H9 (cell line): ENCODE results near the gene ARNT2. TPM values are rescaled to one million over a fixed set of nuclear protein-coding genes. Genes with fewer than 3 reads are reported as not detected.

Source experiments
- DNase-seq: peaks from one replicate; pipeline ENCODE4 v3.0.0-alpha.2; 2017
- H2AFZ ChIP-seq: one replicate; pipeline ENCODE4 v1.6.1; 2013; ENCODE audit warnings: mild to moderate bottlenecking, low read length, control low read depth, moderate library complexity
- H2AK5ac ChIP-seq: 2 replicates; pipeline ENCODE4 v1.6.1; 2013; ENCODE audit warnings: low read length, control low read depth, mixed read lengths; ENCODE audit not compliant: insufficient read length
- H2BK120ac ChIP-seq: one replicate; pipeline ENCODE4 v1.6.1; 2013; ENCODE audit warnings: low read depth, mild to moderate bottlenecking, low read length, control low read depth, inconsistent platforms; ENCODE audit not compliant: poor library complexity, severe bottlenecking
- H2BK12ac ChIP-seq: 2 replicates; pipeline ENCODE4 v1.6.1; 2013; ENCODE audit warnings: low read length, control low read depth, mixed read lengths, low read depth; ENCODE audit not compliant: insufficient read length
- H2BK15ac ChIP-seq: 2 replicates; pipeline ENCODE4 v1.6.1; 2013; ENCODE audit warnings: low read depth, low read length, control low read depth
- H2BK20ac ChIP-seq: one replicate; pipeline ENCODE4 v1.6.1; 2013; ENCODE audit warnings: low read depth, mild to moderate bottlenecking, low read length, control low read depth, inconsistent platforms; ENCODE audit not compliant: poor library complexity, severe bottlenecking
- H2BK5ac ChIP-seq: 2 replicates; pipeline ENCODE4 v1.6.1; 2013; ENCODE audit warnings: low read length, control low read depth, mixed read lengths; ENCODE audit not compliant: insufficient read length
- H3K14ac ChIP-seq: 2 replicates; pipeline ENCODE4 v1.6.1; 2013; ENCODE audit warnings: low read length, control low read depth; ENCODE audit not compliant: insufficient read depth
- H3K18ac ChIP-seq: 2 replicates; pipeline ENCODE4 v1.6.1; 2013; ENCODE audit warnings: low read depth, mild to moderate bottlenecking, mixed read lengths, low read length, control low read depth; ENCODE audit not compliant: insufficient read length
- H3K23ac ChIP-seq: 2 replicates; pipeline ENCODE4 v1.6.1; 2013; ENCODE audit warnings: low read length, control low read depth, mixed read lengths, low read depth; ENCODE audit not compliant: insufficient read length
- H3K23me2 ChIP-seq: 2 replicates; pipeline ENCODE4 v1.6.1; 2013; ENCODE audit warnings: low read depth, mild to moderate bottlenecking, mixed read lengths, low read length, control low read depth; ENCODE audit not compliant: insufficient read length, poor library complexity, severe bottlenecking
- H3K27ac ChIP-seq: 2 replicates; pipeline ENCODE4 v1.5.1; 2013; ENCODE audit warnings: low read length, control low read depth, mixed read lengths, low read depth; ENCODE audit not compliant: insufficient read length
- H3K27me3 ChIP-seq: 2 replicates; pipeline ENCODE4 v1.6.1; 2013; ENCODE audit warnings: low read length, control low read depth, inconsistent platforms; ENCODE audit not compliant: insufficient read depth
- H3K4ac ChIP-seq: 2 replicates; pipeline ENCODE4 v1.6.1; 2013; ENCODE audit warnings: low read depth, mild to moderate bottlenecking, control low read depth, inconsistent platforms, low read length, moderate library complexity
- H3K4me1 ChIP-seq: 2 replicates; pipeline ENCODE4 v1.6.1; 2013; ENCODE audit warnings: low read length, control low read depth, inconsistent platforms; ENCODE audit not compliant: insufficient read depth
- H3K4me2 ChIP-seq: 2 replicates; pipeline ENCODE4 v1.6.1; 2013; ENCODE audit warnings: low read length, control low read depth, mixed read lengths; ENCODE audit not compliant: insufficient read length, insufficient read depth
- H3K56ac ChIP-seq: 2 replicates; pipeline ENCODE4 v1.6.1; 2013; ENCODE audit warnings: low read depth, mild to moderate bottlenecking, mixed read lengths, low read length, control low read depth; ENCODE audit not compliant: insufficient read length
- H3K79me1 ChIP-seq: 2 replicates; pipeline ENCODE4 v1.6.1; 2013; ENCODE audit warnings: low read depth, mild to moderate bottlenecking, moderate library complexity, low read length, control low read depth, inconsistent platforms; ENCODE audit not compliant: insufficient read depth, poor library complexity, severe bottlenecking
- H3K79me2 ChIP-seq: 2 replicates; pipeline ENCODE4 v1.6.1; 2013; ENCODE audit warnings: low read length, control low read depth, inconsistent platforms; ENCODE audit not compliant: insufficient read depth
- H3K9ac ChIP-seq: 2 replicates; pipeline ENCODE4 v1.6.1; 2013; ENCODE audit warnings: low read length, control low read depth, mixed read lengths; ENCODE audit not compliant: insufficient read length; ENCODE audit errors: extremely low read depth
- H3K9me3 ChIP-seq: one replicate; pipeline ENCODE4 v1.6.1; 2013; ENCODE audit warnings: low read depth, low read length, inconsistent platforms; ENCODE audit not compliant: control insufficient read depth
- H3T11ph ChIP-seq: one replicate; pipeline ENCODE4 v1.6.1; 2013; ENCODE audit warnings: mild to moderate bottlenecking, low read length, control low read depth, inconsistent platforms
- H4K20me1 ChIP-seq: one replicate; pipeline ENCODE4 v1.6.1; 2013; ENCODE audit not compliant: control insufficient read depth, insufficient read length, insufficient read depth
- H4K5ac ChIP-seq: 2 replicates; pipeline ENCODE4 v1.6.1; 2013; ENCODE audit warnings: low read depth, mild to moderate bottlenecking, mixed read lengths, low read length, control low read depth; ENCODE audit not compliant: insufficient read length
- H4K8ac ChIP-seq: replicated peaks from 2 replicates; pipeline ENCODE4 v1.6.1; 2013; ENCODE audit warnings: low read length, control low read depth, mixed read lengths, low read depth; ENCODE audit not compliant: insufficient read length
- H4K91ac ChIP-seq: 2 replicates; pipeline ENCODE4 v1.6.1; 2013; ENCODE audit warnings: low read depth, mild to moderate bottlenecking, moderate library complexity, mixed read lengths, low read length, control low read depth; ENCODE audit not compliant: insufficient read length
- H3K27ac Mint-ChIP-seq, 3 experiments: 2 replicates in 2 of 3; 3 replicates in 1 of 3; pipeline ENCODE4 v1.8.0; 2020 to 2021; ENCODE audit warnings: mixed read lengths in 3 of 3, mild to moderate bottlenecking in 1 of 3, moderate library complexity in 1 of 3
- H3K27me3 Mint-ChIP-seq: 2 replicates; pipeline ENCODE4 v1.8.0; 2021; ENCODE audit warnings: low read depth, mild to moderate bottlenecking, moderate library complexity, mixed read lengths
- H3K36me3 Mint-ChIP-seq, 3 experiments: 2 replicates in 2 of 3; 3 replicates in 1 of 3; pipeline ENCODE4 v1.8.0; 2020 to 2021; ENCODE audit warnings: low read depth in 3 of 3, mixed read lengths in 3 of 3; ENCODE audit not compliant: insufficient read depth in 1 of 3
- H3K4me1 Mint-ChIP-seq, 2 experiments: 2 replicates each; pipeline ENCODE4 v1.8.0; 2020; ENCODE audit warnings: mixed read lengths in 2 of 2
- H3K4me3 Mint-ChIP-seq, 2 experiments: 2 replicates in 1 of 2; 3 replicates in 1 of 2; pipeline ENCODE4 v1.8.0; 2020 to 2021; ENCODE audit warnings: mild to moderate bottlenecking in 2 of 2, mixed read lengths in 2 of 2, moderate library complexity in 1 of 2
- H3K9me3 Mint-ChIP-seq, 2 experiments: 2 replicates in 1 of 2; 3 replicates in 1 of 2; pipeline ENCODE4 v1.8.0; 2020; ENCODE audit warnings: mild to moderate bottlenecking in 2 of 2, mixed read lengths in 2 of 2, moderate library complexity in 1 of 2
- CTCF ChIP-seq: fragments of 200-600 bp; sonication (generic); conservative IDR thresholded peaks from 3 replicates; pipeline ENCODE4 v1.8.0; 2021; ENCODE audit warnings: antibody characterized with exemption, mild to moderate bottlenecking
- WGBS: extraction: QIAGEN DNeasy Blood & Tissue Kit; methylation state at CpG from one replicate; pipeline ENCODE4 v1.1.7; 2013; ENCODE audit warnings: missing lambda C conversion rate, low lambda C conversion rate, mixed read lengths; ENCODE audit not compliant: insufficient read length; ENCODE audit errors: extremely low coverage; 5-methylcytosine and 5-hydroxymethylcytosine counted together
- total RNA-seq: library from RNA; stranded (reverse); gene quantifications from 2 replicates; pipeline ENCODE4 v1.2.1, GENCODE V29; 2021

The ARNT2 gene
- total RNA-seq, 1 experiment from 2014 or later = 10.5 TPM

GRCh38 chr15:80593486-80594030, 189.4 kb downstream of the ARNT2 start:
- no peak overlapping the region for H4K8ac ChIP-seq
- no peak overlapping the region for H2BK12ac ChIP-seq
- H3K23ac ChIP-seq = no peak overlapping the region
- H2AFZ ChIP-seq = no peak overlapping the region
- H3K9me3 ChIP-seq = no peaks in the 10 kb centered on the region
- H3K9ac ChIP-seq = no peak overlapping the region
- H3K27ac Mint-ChIP-seq = no peak overlapping the region; a peak in 1 of 7 replicates
- H3T11ph ChIP-seq = no peak overlapping the region
- DNase-seq = no peak
- H3K79me2 ChIP-seq = no peaks in the 10 kb centered on the region
- H2BK15ac ChIP-seq = no peak overlapping the region
- H3K27ac ChIP-seq = no peak overlapping the region
- H4K91ac ChIP-seq = no peak overlapping the region
- no peak overlapping the region for H4K5ac ChIP-seq
- H3K27me3 Mint-ChIP-seq = no peaks in the 10 kb centered on the region; the same call in 1 of the 2 replicates
- H3K4ac ChIP-seq = no peak overlapping the region
- no peak overlapping the region for H2BK5ac ChIP-seq
- H3K79me1 ChIP-seq = no peaks in the 10 kb centered on the region
- no peaks in the 10 kb centered on the region for H3K4me1 ChIP-seq
- no peak for TF ChIP-seq CTCF
- H3K4me2 ChIP-seq = no peak overlapping the region
- peaks cover 0 to 3% (median 0%) of the 10 kb centered on the region in 3 experiments; a peak in 3 of 7 replicates for H3K36me3 Mint-ChIP-seq
- H3K4me1 Mint-ChIP-seq = peaks cover 5 to 8% of the 10 kb centered on the region in 2 experiments; a peak in 2 of 4 replicates
- H3K9me3 Mint-ChIP-seq = no peaks in the 10 kb centered on the region
- no peak overlapping the region for H3K56ac ChIP-seq
- H2AK5ac ChIP-seq = no peak overlapping the region
- no peak overlapping the region; the same call in 1 of the 2 replicates for H3K14ac ChIP-seq
- no peak overlapping the region for H2BK20ac ChIP-seq
- no peak overlapping the region for H3K4me3 Mint-ChIP-seq
- no peak overlapping the region for H3K18ac ChIP-seq
- no peaks in the 10 kb centered on the region for H3K23me2 ChIP-seq
- H3K27me3 ChIP-seq = no peaks in the 10 kb centered on the region
- WGBS = no CpG with 5 or more reads among the region's 13 CpGs
- no peaks in the 10 kb centered on the region for H4K20me1 ChIP-seq
- H2BK120ac ChIP-seq = no peak overlapping the region
